ENCODE data around the gene EML6.
A peak's percentile ranks its signal among the peaks of the same experiment; 100 is the strongest.

The EML6 gene

GRCh38 chr2:55000341-55000740 is 276.9 kb downstream of the EML6 start:
- H4K8ac ChIP-seq (ENCODE audit: low read depth, low read length) = no peak overlapping the region
- no peak overlapping the region for H2AK5ac ChIP-seq (ENCODE audit: low read length)
- no peak overlapping the region for H3K4me2 ChIP-seq (ENCODE audit: low read length)
- H3K27ac ChIP-seq (ENCODE audit: low read depth, low read length) = no peak overlapping the region
- H2BK15ac ChIP-seq (replicated peaks; ENCODE audit: low read depth) = no peak overlapping the region
- no peak overlapping the region for H4K5ac ChIP-seq (ENCODE audit: low read length)
- no peak overlapping the region for H3K4me3 ChIP-seq (ENCODE audit: low read length)
- no peak overlapping the region for H3K23ac ChIP-seq (ENCODE audit: low read length)
- H3K56ac ChIP-seq (ENCODE audit: low read length) = no peak overlapping the region
- H3K18ac ChIP-seq (ENCODE audit: low read length) = no peak overlapping the region
- no peak overlapping the region for H2BK5ac ChIP-seq (ENCODE audit: low read length)
- no CpG with 5 or more reads among the region's 4 CpGs for WGBS (ENCODE audit: extremely low coverage, insufficient coverage, low lambda C conversion rate)
- H3K79me2 ChIP-seq (ENCODE audit: control insufficient read depth, insufficient read depth, low read length) = peaks cover 70% of the 10 kb centered on the region
- peaks cover 7% of the 10 kb centered on the region for H3K79me1 ChIP-seq (ENCODE audit: low read length)
- H3K27me3 ChIP-seq (ENCODE audit: insufficient read depth, low read length, poor library complexity) = no peaks in the 10 kb centered on the region
- H3K9ac ChIP-seq (ENCODE audit: low read length) = no peak overlapping the region
- H3K4me1 ChIP-seq (ENCODE audit: control insufficient read depth, low read depth, low read length) = no peaks in the 10 kb centered on the region
- DNase-seq = no peak
- no peaks in the 10 kb centered on the region for H3K36me3 ChIP-seq (ENCODE audit: control insufficient read depth, insufficient read depth, low read length)
- H2BK120ac ChIP-seq (ENCODE audit: low read depth, low read length) = no peak overlapping the region
- no peak overlapping the region for H3K4ac ChIP-seq (ENCODE audit: low read depth, low read length)

GRCh38 chr2:55001716-55002115 is 278.3 kb downstream of the EML6 start:
- H3K79me1 ChIP-seq (ENCODE audit: low read length) = peaks cover 4% of the 10 kb centered on the region
- no peaks in the 10 kb centered on the region for H3K4me1 ChIP-seq (ENCODE audit: control insufficient read depth, low read depth, low read length)
- no peak overlapping the region for H2BK120ac ChIP-seq (ENCODE audit: low read depth, low read length)
- no peak overlapping the region for H3K4ac ChIP-seq (ENCODE audit: low read depth, low read length)
- no peak overlapping the region for H2BK5ac ChIP-seq (ENCODE audit: low read length)
- H2AK5ac ChIP-seq (ENCODE audit: low read length) = no peak overlapping the region
- no CpG with 5 or more reads among the region's 2 CpGs for WGBS (ENCODE audit: extremely low coverage, insufficient coverage, low lambda C conversion rate)
- no peak overlapping the region for H3K27ac ChIP-seq (ENCODE audit: low read depth, low read length)
- no peak overlapping the region for H3K9ac ChIP-seq (ENCODE audit: low read length)
- H3K23ac ChIP-seq (ENCODE audit: low read length) = no peak overlapping the region
- H3K56ac ChIP-seq (ENCODE audit: low read length) = no peak overlapping the region
- no peak overlapping the region for H2BK15ac ChIP-seq (replicated peaks; ENCODE audit: low read depth)
- no peaks in the 10 kb centered on the region for H3K27me3 ChIP-seq (ENCODE audit: insufficient read depth, low read length, poor library complexity)
- no peak overlapping the region for H3K4me3 ChIP-seq (ENCODE audit: low read length)
- DNase-seq = no peak
- H4K8ac ChIP-seq (ENCODE audit: low read depth, low read length) = no peak overlapping the region
- no peaks in the 10 kb centered on the region for H3K36me3 ChIP-seq (ENCODE audit: control insufficient read depth, insufficient read depth, low read length)
- peaks cover 70% of the 10 kb centered on the region for H3K79me2 ChIP-seq (ENCODE audit: control insufficient read depth, insufficient read depth, low read length)
- no peak overlapping the region for H4K5ac ChIP-seq (ENCODE audit: low read length)
- no peak overlapping the region for H3K18ac ChIP-seq (ENCODE audit: low read length)
- H3K4me2 ChIP-seq (ENCODE audit: low read length) = no peak overlapping the region

DNA sequence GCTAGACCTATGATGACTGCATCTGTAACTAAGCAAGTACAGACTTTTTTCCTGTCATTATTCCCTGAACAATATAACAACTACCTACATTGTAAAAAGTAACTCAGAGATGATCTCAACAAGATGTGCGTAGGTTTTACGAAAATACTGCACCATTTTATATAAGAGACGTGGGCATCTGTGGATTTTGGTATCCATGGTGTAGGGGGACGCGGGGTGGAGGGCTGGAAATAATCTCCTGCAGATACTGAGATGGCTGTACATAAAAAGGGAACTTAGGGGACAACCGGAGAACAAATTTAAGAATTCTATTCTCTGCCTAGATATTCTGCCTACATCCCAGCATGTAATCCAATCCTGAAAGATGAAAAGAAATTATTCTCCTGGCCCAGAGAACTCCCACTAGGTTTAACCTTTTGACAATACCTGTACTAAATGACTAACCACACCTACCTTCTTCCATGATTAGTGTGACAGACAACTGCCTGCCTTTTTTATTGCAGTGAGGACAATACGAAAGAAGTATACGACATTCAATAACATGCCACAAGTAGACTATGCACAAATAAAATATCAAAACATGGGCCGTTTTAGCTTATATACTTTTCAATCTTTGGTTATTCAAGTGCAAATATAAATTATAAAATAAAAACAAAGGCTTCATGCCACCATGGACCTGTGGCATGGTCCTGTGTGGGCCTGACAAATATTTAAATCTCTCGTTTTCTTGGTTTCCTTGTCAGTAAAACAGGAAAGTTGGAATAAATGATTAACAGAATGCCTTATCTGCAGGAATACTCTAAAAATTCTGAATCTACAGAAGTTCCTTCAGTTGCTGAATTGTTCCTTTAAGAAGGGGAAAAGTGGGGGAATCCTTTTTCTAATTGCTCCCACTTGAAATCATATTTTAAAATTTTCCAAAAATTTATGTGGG is 280.5 kb downstream of the EML6 start:
- H3K36me3 ChIP-seq (ENCODE audit: control insufficient read depth, insufficient read depth, low read length) = no peaks in the 10 kb centered on the region
- H2AK5ac ChIP-seq (ENCODE audit: low read length) = no peak overlapping the region
- no peak overlapping the region for H2BK15ac ChIP-seq (replicated peaks; ENCODE audit: low read depth)
- H3K27ac ChIP-seq (ENCODE audit: low read depth, low read length) = no peak overlapping the region
- H2BK5ac ChIP-seq (ENCODE audit: low read length) = no peak overlapping the region
- H3K56ac ChIP-seq (ENCODE audit: low read length) = no peak overlapping the region
- H3K4me1 ChIP-seq (ENCODE audit: control insufficient read depth, low read depth, low read length) = no peaks in the 10 kb centered on the region
- no peak overlapping the region for H3K23ac ChIP-seq (ENCODE audit: low read length)
- no peak overlapping the region for H3K9ac ChIP-seq (ENCODE audit: low read length)
- peaks cover 72% of the 10 kb centered on the region for H3K79me2 ChIP-seq (ENCODE audit: control insufficient read depth, insufficient read depth, low read length)
- no CpG with 5 or more reads among the region's 10 CpGs for WGBS (ENCODE audit: extremely low coverage, insufficient coverage, low lambda C conversion rate)
- no peaks in the 10 kb centered on the region for H3K27me3 ChIP-seq (ENCODE audit: insufficient read depth, low read length, poor library complexity)
- H3K4me3 ChIP-seq (ENCODE audit: low read length) = no peak overlapping the region
- no peak overlapping the region for H3K4ac ChIP-seq (ENCODE audit: low read depth, low read length)
- peak overlapping the region; percentile 56 for H4K8ac ChIP-seq (ENCODE audit: low read depth, low read length)
- DNase-seq = no peak
- no peak overlapping the region for H2BK120ac ChIP-seq (ENCODE audit: low read depth, low read length)
- no peak overlapping the region for H3K18ac ChIP-seq (ENCODE audit: low read length)
- no peak overlapping the region for H3K4me2 ChIP-seq (ENCODE audit: low read length)
- H4K5ac ChIP-seq (ENCODE audit: low read length) = no peak overlapping the region
- H3K79me1 ChIP-seq (ENCODE audit: low read length) = peaks cover 4% of the 10 kb centered on the region

DNA sequence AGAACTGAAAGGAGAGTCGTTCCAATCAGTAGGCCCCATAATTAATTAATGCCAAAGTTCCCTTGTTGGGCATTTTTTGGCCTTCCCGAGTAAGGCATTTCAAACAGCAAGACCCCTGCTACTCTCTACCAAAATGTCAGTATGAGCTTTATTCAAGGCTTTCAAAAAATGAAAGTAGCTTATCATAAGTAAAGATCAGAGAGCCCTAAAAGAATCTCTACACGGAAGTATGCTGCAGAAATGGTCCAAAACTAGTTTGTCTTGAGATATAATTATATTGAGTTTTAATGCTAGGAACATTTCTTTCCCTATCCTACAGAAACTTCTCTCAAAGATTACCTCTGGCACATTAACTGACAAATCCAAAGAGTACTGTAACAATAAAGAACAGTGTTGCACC is 282.8 kb downstream of the EML6 start:
- WGBS (ENCODE audit: extremely low coverage, insufficient coverage, low lambda C conversion rate) = no CpG with 5 or more reads among the region's 3 CpGs
- H3K79me1 ChIP-seq (ENCODE audit: low read length) = peaks cover 6% of the 10 kb centered on the region
- H3K56ac ChIP-seq (ENCODE audit: low read length) = no peak overlapping the region
- H2BK15ac ChIP-seq (replicated peaks; ENCODE audit: low read depth) = no peak overlapping the region
- no peak overlapping the region for H2BK120ac ChIP-seq (ENCODE audit: low read depth, low read length)
- no peak overlapping the region for H3K4me2 ChIP-seq (ENCODE audit: low read length)
- no peaks in the 10 kb centered on the region for H3K27me3 ChIP-seq (ENCODE audit: insufficient read depth, low read length, poor library complexity)
- H3K18ac ChIP-seq (ENCODE audit: low read length) = no peak overlapping the region
- H3K23ac ChIP-seq (ENCODE audit: low read length) = no peak overlapping the region
- H3K4me3 ChIP-seq (ENCODE audit: low read length) = no peak overlapping the region
- no peak overlapping the region for H3K27ac ChIP-seq (ENCODE audit: low read depth, low read length)
- no peak overlapping the region for H2AK5ac ChIP-seq (ENCODE audit: low read length)
- no peak overlapping the region for H4K8ac ChIP-seq (ENCODE audit: low read depth, low read length)
- peaks cover 75% of the 10 kb centered on the region for H3K79me2 ChIP-seq (ENCODE audit: control insufficient read depth, insufficient read depth, low read length)
- H3K36me3 ChIP-seq (ENCODE audit: control insufficient read depth, insufficient read depth, low read length) = no peaks in the 10 kb centered on the region
- DNase-seq = no peak
- peaks cover 3% of the 10 kb centered on the region for H3K4me1 ChIP-seq (ENCODE audit: control insufficient read depth, low read depth, low read length)
- H3K4ac ChIP-seq (ENCODE audit: low read depth, low read length) = no peak overlapping the region
- H3K9ac ChIP-seq (ENCODE audit: low read length) = no peak overlapping the region
- no peak overlapping the region for H4K5ac ChIP-seq (ENCODE audit: low read length)
- H2BK5ac ChIP-seq (ENCODE audit: low read length) = no peak overlapping the region

- Histone ChIP-seq H3K18ac (ENCODE audit: low read length) (no peak overlapping the region), H3K4me1 (ENCODE audit: control insufficient read depth, low read depth, low read length) (peaks cover 3% of the 10 kb centered on the region)
- WGBS (ENCODE audit: extremely low coverage, insufficient coverage, low lambda C conversion rate) = no CpG with 5 or more reads among the region's 7 CpGs
These were observed 286.0 kb downstream of the EML6 start for GRCh38 chr2:55009277-55010060.

More at GRCh38 chr2:55009277-55010060, 286.0 kb downstream of the EML6 start:
- no peak overlapping the region for H2BK15ac ChIP-seq (replicated peaks; ENCODE audit: low read depth)
- no peaks in the 10 kb centered on the region for H3K27me3 ChIP-seq (ENCODE audit: insufficient read depth, low read length, poor library complexity)
- H3K23ac ChIP-seq (ENCODE audit: low read length) = no peak overlapping the region
- H3K4ac ChIP-seq (ENCODE audit: low read depth, low read length) = no peak overlapping the region
- H2BK120ac ChIP-seq (ENCODE audit: low read depth, low read length) = no peak overlapping the region
- H4K5ac ChIP-seq (ENCODE audit: low read length) = no peak overlapping the region
- peaks cover 6% of the 10 kb centered on the region for H3K79me1 ChIP-seq (ENCODE audit: low read length)
- H3K79me2 ChIP-seq (ENCODE audit: control insufficient read depth, insufficient read depth, low read length) = peaks cover 72% of the 10 kb centered on the region
- no peak overlapping the region for H3K4me2 ChIP-seq (ENCODE audit: low read length)
- no peak overlapping the region for H2BK5ac ChIP-seq (ENCODE audit: low read length)
- H3K56ac ChIP-seq (ENCODE audit: low read length) = no peak overlapping the region
- no peaks in the 10 kb centered on the region for H3K36me3 ChIP-seq (ENCODE audit: control insufficient read depth, insufficient read depth, low read length)
- H2AK5ac ChIP-seq (ENCODE audit: low read length) = no peak overlapping the region
- no peak for DNase-seq
- no peak overlapping the region for H3K4me3 ChIP-seq (ENCODE audit: low read length)
- H3K9ac ChIP-seq (ENCODE audit: low read length) = no peak overlapping the region
- H3K27ac ChIP-seq (ENCODE audit: low read depth, low read length) = no peak overlapping the region
- H4K8ac ChIP-seq (ENCODE audit: low read depth, low read length) = no peak overlapping the region

Data from mesendoderm (in vitro differentiated cells).